Pancreas (tissue), 10 donors: ENCODE data around the gene RELT. TPM values are rescaled to one million over a fixed set of nuclear protein-coding genes. Genes with fewer than 3 reads are reported as not detected.
A peak's percentile ranks its signal among the peaks of the same experiment; 100 is the strongest.

ENCODE experiments used
- ATAC-seq, 4 donors: fragments of 200-7000 bp; cut with Tn5 transposase; one replicate each; pipeline versions ENCODE4 v1.8.0 to v1.9.1; 2020; ENCODE audit warnings: mild to moderate bottlenecking in 4 of 4, moderate library complexity in 4 of 4
- DNase-seq, 6 donors: peaks; one replicate each; pipeline ENCODE4 v3.0.0-alpha.2; 2020
- FAIRE-seq: peaks from 2 replicates; lab custom pipeline; 2012; peaks lifted over from hg19 to GRCh38; lab: Jason Lieb, UNC
- H3K27ac ChIP-seq, 4 donors: fragments of 200-600 bp; sonication (generic); 1 replicate in 3 of 4; 2 replicates in 1 of 4; pipeline versions ENCODE4 v1.5.0 to v1.8.0; 2020
- H3K27me3 ChIP-seq, 4 donors: fragments of 200-600 bp; one replicate each; pipeline ENCODE4 v1.8.0; 2021
- H3K36me3 ChIP-seq, 3 donors: fragments of 200-600 bp; sonication (generic) in 1 of 3; one replicate each; pipeline versions ENCODE4 v1.5.0 to v1.8.0; 2020 to 2021
- H3K4me1 ChIP-seq, 3 donors: fragments of 200-600 bp; one replicate each; pipeline ENCODE4 v1.8.0; 2021
- H3K4me3 ChIP-seq, 4 donors: fragments of 200-600 bp; sonication (generic) in 2 of 4; one replicate each; pipeline versions ENCODE4 v1.5.0 to v1.8.0; 2020 to 2021
- H3K9me3 ChIP-seq, 4 donors: fragments of 200-600 bp; one replicate each; pipeline ENCODE4 v1.8.0; 2021
- CTCF ChIP-seq, 4 donors: fragments of 200-600 bp; sonication (generic) in 3 of 4; IDR thresholded peaks; one replicate each; pipeline versions ENCODE4 v1.5.0 to v1.8.0; 2021; ENCODE audit warnings: antibody characterized with exemption in 4 of 4
- WGBS, 2 donors: extraction: QIAGEN DNeasy Blood & Tissue Kit; methylation state at CpG; one replicate each; pipeline ENCODE4 v1.1.7; 2013; 5-methylcytosine and 5-hydroxymethylcytosine counted together
- intact Hi-C, 3 donors: fragments of 100-400 bp; cut with DNase I; formaldehyde crosslinking; loops; one replicate each; pipeline versions ENCODE4 v1.11.1 to v1.14.2; 2022
- polyA plus RNA-seq, 2 donors: library from polyadenylated mRNA; stranded (reverse); fragments of 200-250 nt; gene quantifications; one replicate each; pipeline ENCODE4 v1.2.3, GENCODE V29; 2013
- total RNA-seq, 6 donors: library from RNA; stranded (reverse); fragmentation: NEBNext Ultra II Directional in 4 of 6; extraction: Animal tissue kit (Norgen Biotek cat#: 25700) in 4 of 6; gene quantifications; one replicate each; pipeline versions ENCODE4 v1.2.1 to v1.2.4, GENCODE V29; 2021 to 2023
- donor health status: healthy with polysubstance abuse.
- donor health status: DM: no; HTN: no; CAD: no; lungs with moderate emphysema.
- donor health status: DM: no; HTN: no; CAD: no.
- donor health status: control.
- donor health status: control.
- donor health status: Bipolar disorder and iron deficiency.
- donor health status: DM: yes; HTN: yes; CAD: no.
- donor health status: DM: no; HTN: no; CAD: no.
- donor health status: DM: no; HTN: no; CAD: no.
- donor health status: DM: yes; HTN: yes; CAD: no.

The RELT gene
- total RNA-seq (1 to 10 TPM in 2 of 6 donors, under 1 TPM in 4; 0.23 to 4.7 (median 0.75) TPM), polyA plus RNA-seq (under 1 TPM; 0.59 to 0.91 TPM)

GRCh38 chr11:73376160-73376802 is at the start of gene RELT:
RELT (plus strand) TSS chr11:73376399; CDS start chr11:73389137, 12,738 bp downstream.
- DNase-seq (peak; percentile 78 to 97 (median 91)), FAIRE-seq (no peak), ATAC-seq (peak; percentile 94 to 97 (median 96))
- Histone ChIP-seq H3K36me3 (no peaks in the 10 kb centered on the region), H3K4me1 (peaks cover 0 to 4% (median 0%) of the 10 kb centered on the region in 3 donors), H3K27ac (peak within 1 kb of the TSS; percentile 34 to 78 (median 50)), H3K9me3 (no peaks in the 10 kb centered on the region), H3K4me3 (peak within 1 kb of the TSS; percentile 40 to 82 (median 64)), H3K27me3 (no peaks in the 10 kb centered on the region)
- intact Hi-C loops: no loop called here
- 1% methylated on average over 59 to 96 of the region's 96 CpGs for WGBS, 2 donors
- peak; percentile 93 to 99 (median 96) for TF ChIP-seq CTCF (IDR thresholded peaks at IDR 0.05)

- intact Hi-C loops: no loop called here
- Histone ChIP-seq H3K9me3 (no peaks in the 10 kb centered on the region), H3K4me1 (peaks cover 0 to 6% (median 0%) of the 10 kb centered on the region in 3 donors), H3K27ac (no peak overlapping the region), H3K36me3 (no peaks in the 10 kb centered on the region), H3K27me3 (no peaks in the 10 kb centered on the region), H3K4me3 (no peak overlapping the region)
- ATAC-seq (peak in 1 of 4 donors; percentile 34), FAIRE-seq (no peak), DNase-seq (no peak)
- 60 to 64% methylated on average over 10 of the region's 10 CpGs for WGBS, 2 donors
- TF ChIP-seq CTCF (IDR thresholded peaks at IDR 0.05): no peak
Observed at GRCh38 chr11:73326929-73327811, 49.0 kb upstream of the RELT start.

- no peak for ATAC-seq
- peaks cover 0 to 6% (median 0%) of the 10 kb centered on the region in 3 donors for H3K4me1 ChIP-seq
- intact Hi-C loops: no loop called here
Observed at GRCh38 chr11:73327812-73328364, 48.3 kb upstream of the RELT start.

GRCh38 chr11:73330569-73331093 is 45.6 kb upstream of the RELT start:
- intact Hi-C loops: no loop called here
- no peak for DNase-seq
- Histone ChIP-seq H3K27ac (peak overlapping the region in 2 of 4 donors; percentile 7 to 33), H3K4me3 (no peak overlapping the region), H3K4me1 (peaks cover 0 to 6% (median 0%) of the 10 kb centered on the region in 3 donors), H3K9me3 (no peaks in the 10 kb centered on the region), H3K36me3 (no peaks in the 10 kb centered on the region), H3K27me3 (no peaks in the 10 kb centered on the region)
- WGBS, 2 donors: 67 to 77% methylated on average over 3 of the region's 3 CpGs
- FAIRE-seq: no peak
- peak in 1 of 4 donors; percentile 28 for ATAC-seq
- TF ChIP-seq CTCF (IDR thresholded peaks at IDR 0.05): no peak

More at GRCh38 chr11:73327812-73328364, 48.3 kb upstream of the RELT start:
- Histone ChIP-seq H3K9me3 (no peaks in the 10 kb centered on the region), H3K4me3 (no peak overlapping the region), H3K36me3 (no peaks in the 10 kb centered on the region), H3K27me3 (no peaks in the 10 kb centered on the region), H3K27ac (no peak overlapping the region)
- no peak for TF ChIP-seq CTCF (IDR thresholded peaks at IDR 0.05)
- WGBS, 2 donors: 71 to 79% methylated on average over 4 of the region's 4 CpGs
- DNase-seq (no peak), FAIRE-seq (no peak)
